GM12878 (cell line): Measurements from ENCODE around the gene CFAP54. TPM values are rescaled to one million over a fixed set of nuclear protein-coding genes. Genes with fewer than 3 reads are reported as not detected.

Experiments
- ATAC-seq: fragments of 200-7000 bp; cut with Tn5 transposase; 3 replicates; pipeline ENCODE4 v1.9.1; 2020; ENCODE audit warnings: mild to moderate bottlenecking, moderate library complexity
- BruUV-seq: library from RNA; stranded (reverse); fragments of 400-500 nt; replicated peaks from 2 replicates; lab custom pipeline; 2021; lab: Mats Ljungman, UMichigan
- CTCF ChIA-PET: fragments of 300-600 bp; sonication (Branson Sonifier 250); formaldehyde crosslinking; extraction: SDS; loops from one replicate; lab custom pipeline; 2021; ENCODE audit warnings: inconsistent platforms; lab: Yijun Ruan, JAX
- POLR2A ChIA-PET: fragments of 350-600 bp; formaldehyde crosslinking; extraction: SDS; loops from one replicate; lab custom pipeline; 2021; ENCODE audit warnings: inconsistent platforms; lab: Charles Lee
- RAD21 ChIA-PET: fragments of 300-600 bp; sonication (Branson Sonifier 250); formaldehyde crosslinking; loops from one replicate; lab custom pipeline; 2023; ENCODE audit warnings: antibody characterized with exemption; ENCODE audit not compliant: unreplicated experiment; lab: Charles Lee
- SMC1A ChIA-PET: fragments of 300-600 bp; sonication (Branson Sonifier 250); formaldehyde crosslinking; loops from one replicate; lab custom pipeline; 2023; ENCODE audit not compliant: unreplicated experiment, uncharacterized antibody; lab: Charles Lee
- DNase-seq: peaks from one replicate; pipeline ENCODE4 v3.0.0-alpha.2; 2011; ENCODE audit warnings: low read depth, low spot score
- FAIRE-seq: peaks from 3 replicates; lab custom pipeline; 2011; peaks lifted over from hg19 to GRCh38; lab: Jason Lieb, UNC
- H2AFZ ChIP-seq: 2 replicates; pipeline ENCODE4 v1.6.0; 2011; ENCODE audit warnings: low read depth, low read length, control low read depth; ENCODE audit not compliant: control insufficient read depth
- H3K27ac ChIP-seq: 2 replicates; pipeline ENCODE4 v1.5.1; 2011; ENCODE audit warnings: control low read depth; ENCODE audit not compliant: control insufficient read depth, insufficient read depth
- H3K27me3 ChIP-seq, 2 experiments: replicated peaks in 1 of 2; 2 replicates each; pipeline versions ENCODE4 v1.6.0 to v1.6.1; 2011; ENCODE audit warnings: low read length in 1 of 2; ENCODE audit not compliant: control insufficient read depth in 2 of 2, insufficient read depth in 2 of 2
- H3K36me3 ChIP-seq, 2 experiments: 2 replicates each; pipeline ENCODE4 v1.5.1; 2011; ENCODE audit warnings: low read length in 1 of 2; ENCODE audit not compliant: control insufficient read depth in 2 of 2, insufficient read depth in 2 of 2
- H3K4me1 ChIP-seq: 2 replicates; pipeline ENCODE4 v1.6.1; 2011; ENCODE audit warnings: mild to moderate bottlenecking, low read length, moderate library complexity, mixed read lengths; ENCODE audit not compliant: control insufficient read depth, insufficient read depth
- H3K4me2 ChIP-seq: 2 replicates; pipeline ENCODE4 v1.6.0; 2011; ENCODE audit warnings: control low read depth; ENCODE audit not compliant: control insufficient read depth, insufficient read depth
- H3K4me3 ChIP-seq: fragments of 200-600 bp; sonication (generic); 2 replicates; pipeline ENCODE4 v1.5.1; 2016
- H3K79me2 ChIP-seq: 2 replicates; pipeline ENCODE4 v1.6.0; 2011; ENCODE audit warnings: low read length; ENCODE audit not compliant: control insufficient read depth, insufficient read depth
- H3K9ac ChIP-seq: 2 replicates; pipeline ENCODE4 v1.8.0; 2011; ENCODE audit warnings: low read length, control low read depth, mixed read lengths; ENCODE audit not compliant: control insufficient read depth, insufficient read depth
- H3K9me3 ChIP-seq: replicated peaks from 3 replicates; pipeline ENCODE4 v1.5.1; 2011; ENCODE audit warnings: mild to moderate bottlenecking, low read length; ENCODE audit not compliant: control insufficient read depth, insufficient read depth
- H4K20me1 ChIP-seq: 2 replicates; pipeline ENCODE4 v1.6.0; 2011; ENCODE audit not compliant: control insufficient read depth, insufficient read depth
- BCL11A ChIP-seq: IDR thresholded peaks from 2 replicates; pipeline ENCODE4 v1.6.1; 2011; ENCODE audit warnings: low read depth, low read length
- BHLHE40 ChIP-seq, 2 experiments: fragments of 450-650 bp in 1 of 2; IDR thresholded peaks; 2 replicates each; pipeline ENCODE4 v1.6.1; 2011 to 2017; ENCODE audit warnings: low read depth in 2 of 2, borderline replicate concordance in 1 of 2, improper control_type of control experiment in 1 of 2, low read length in 1 of 2, mild to moderate bottlenecking in 1 of 2
- CEBPZ ChIP-seq: fragments of 150-350 bp; IDR thresholded peaks from 2 replicates; pipeline ENCODE4 v1.6.1; 2016; ENCODE audit warnings: low read depth, low read length
- CREM ChIP-seq: IDR thresholded peaks from 2 replicates; pipeline ENCODE4 v1.6.1; 2014; ENCODE audit warnings: antibody characterized with exemption, low read depth
- DPF2 ChIP-seq: fragments of 450-650 bp; IDR thresholded peaks from 2 replicates; pipeline ENCODE4 v1.6.1; 2017; ENCODE audit warnings: mild to moderate bottlenecking
- FOXM1 ChIP-seq: IDR thresholded peaks from 2 replicates; pipeline ENCODE4 v1.6.1; 2012; ENCODE audit warnings: low read depth, mild to moderate bottlenecking, inconsistent platforms, low read length, moderate library complexity
- HDAC2 ChIP-seq: fragments of 200-600 bp; sonication (generic); IDR thresholded peaks from 2 replicates; pipeline ENCODE4 v1.6.1; 2017
- HDGF ChIP-seq: fragments of 450-650 bp; IDR thresholded peaks from 2 replicates; pipeline ENCODE4 v1.6.1; 2016; ENCODE audit warnings: antibody characterized with exemption
- IKZF1 ChIP-seq: fragments of 450-650 bp; conservative IDR thresholded peaks from 2 replicates; pipeline ENCODE4 v1.6.1; 2017; ENCODE audit warnings: antibody characterized with exemption, mild to moderate bottlenecking
- KLF5 ChIP-seq: fragments of 450-650 bp; IDR thresholded peaks from 2 replicates; pipeline ENCODE4 v1.6.1; 2014; ENCODE audit warnings: mild to moderate bottlenecking; ENCODE audit not compliant: partially characterized antibody
- MTA2 ChIP-seq: fragments of 450-650 bp; IDR thresholded peaks from 2 replicates; pipeline ENCODE4 v1.6.1; 2016; ENCODE audit warnings: low read depth, mild to moderate bottlenecking, moderate library complexity
- POLR2A ChIP-seq: IDR thresholded peaks from 2 replicates; pipeline ENCODE4 v1.6.1; 2011; ENCODE audit warnings: low read depth, mild to moderate bottlenecking, low read length
- STAT3 ChIP-seq: IDR thresholded peaks from 2 replicates; pipeline ENCODE4 v1.6.1; 2011; ENCODE audit warnings: low read depth, low read length, improper control_type of control experiment
- SUPT20H ChIP-seq: IDR thresholded peaks from 2 replicates; pipeline ENCODE4 v1.6.1; 2011; ENCODE audit warnings: low read depth, mild to moderate bottlenecking, low read length, moderate library complexity, borderline replicate concordance; ENCODE audit not compliant: control insufficient read depth
- ZNF217 ChIP-seq: fragments of 450-650 bp; IDR thresholded peaks from 2 replicates; pipeline ENCODE4 v1.6.1; 2017; ENCODE audit warnings: antibody characterized with exemption, mild to moderate bottlenecking
- ZNF622 ChIP-seq: fragments of 450-650 bp; IDR thresholded peaks from 2 replicates; pipeline ENCODE4 v1.6.1; 2017; ENCODE audit warnings: mild to moderate bottlenecking, inconsistent platforms
- ZZZ3 ChIP-seq: IDR thresholded peaks from 2 replicates; pipeline ENCODE4 v1.6.1; 2011; ENCODE audit warnings: low read depth; ENCODE audit not compliant: control insufficient read depth, insufficient read length
- WGBS: methylation state at CpG from one replicate; pipeline ENCODE4 v1.1.6; 2016; ENCODE audit warnings: low lambda C conversion rate; ENCODE audit not compliant: insufficient replicate concordance, insufficient coverage; ENCODE audit errors: missing lambda C conversion rate; 5-methylcytosine and 5-hydroxymethylcytosine counted together
- in situ Hi-C: fragments of 300-500 bp; cut with MboI; formaldehyde crosslinking; loops from 9 replicates; pipeline ENCODE4 v1.14.3; 2018; ENCODE audit warnings: mixed read lengths
- intact Hi-C: fragments of 100-400 bp; cut with micrococcal nuclease; formaldehyde crosslinking; loops from one replicate; pipeline ENCODE4 v1.14.2; 2022; ENCODE audit not compliant: unreplicated experiment
- polyA plus RNA-seq, 11 experiments: library from polyadenylated mRNA; depleted of rRNA in 4 of 11; unstranded in 6 of 11; stranded (reverse) in 5 of 11; fragments of >200 nt; fragmentation: Nextera tagmentation in 4 of 11; fragmentation: Illumina TruSeq in 1 of 11; extraction: Ambion mirVana in 4 of 11; extraction: Trizol in 1 of 11; gene quantifications; 1 replicate in 1 of 11; 2 replicates in 10 of 11; pipeline versions ENCODE4 v1.2.1 to v1.2.3, GENCODE V29; 2011 to 2016; ENCODE audit warnings: inconsistent platforms in 2 of 11, missing spikeins in 2 of 11, low read depth in 1 of 11
- total RNA-seq, 4 experiments: library from RNA; depleted of rRNA in 3 of 4; stranded (reverse); fragments of >200 nt in 3 of 4; fragmentation: Illumina TruSeq in 1 of 4; extraction: Trizol in 1 of 4; gene quantifications; 2 replicates each; pipeline versions ENCODE4 v1.2.1 to v1.2.3, GENCODE V29; 2013 to 2021
- TF ChIP-seq, protein P1 (sequence below): IDR thresholded peaks from 2 replicates; pipeline ENCODE4 v1.6.1; 2011; ENCODE audit warnings: low read depth, mild to moderate bottlenecking, low read length, moderate library complexity, borderline replicate concordance; ENCODE audit errors: extremely low read depth
- TF ChIP-seq, protein P2 (sequence below): IDR thresholded peaks from 2 replicates; pipeline ENCODE4 v1.6.1; 2012; ENCODE audit warnings: low read length, inconsistent platforms
- TF ChIP-seq, protein P3 (sequence below): fragments of 450-650 bp; IDR thresholded peaks from 2 replicates; pipeline ENCODE4 v1.6.1; 2018; ENCODE audit warnings: borderline replicate concordance, mild to moderate bottlenecking; ENCODE audit not compliant: partially characterized antibody

Gene CFAP54
- total and polyA plus RNA-seq, 10 of the 15 experiments (the other 5 are each of a cell fraction or from before 2014, with no cell fraction given) = 0.19 to 1.5 (median 0.56) TPM

- in situ Hi-C loops = no loop called here
- H3K27ac ChIP-seq = no peak overlapping the region
- POLR2A ChIA-PET = no interaction called here
- no peak overlapping the region for H3K4me2 ChIP-seq
- FAIRE-seq (no peak), DNase-seq (no peak), ATAC-seq (no peak)
- H3K27me3 ChIP-seq = no peaks in the 10 kb centered on the region
- H3K4me1 ChIP-seq = peaks cover 13% of the 10 kb centered on the region
- WGBS = 95% methylated on average over 5 of the region's 5 CpGs
- TF ChIP-seq, protein P1, sequence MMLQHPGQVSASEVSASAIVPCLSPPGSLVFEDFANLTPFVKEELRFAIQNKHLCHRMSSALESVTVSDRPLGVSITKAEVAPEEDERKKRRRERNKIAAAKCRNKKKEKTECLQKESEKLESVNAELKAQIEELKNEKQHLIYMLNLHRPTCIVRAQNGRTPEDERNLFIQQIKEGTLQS = no peak
- TF ChIP-seq IKZF1 = no peak
- TF ChIP-seq MTA2 = no peak
- no peak for TF ChIP-seq HDAC2
- TF ChIP-seq SUPT20H = no peak
- no peak for TF ChIP-seq STAT3
- TF ChIP-seq HDGF = no peak
- TF ChIP-seq, protein P2, sequence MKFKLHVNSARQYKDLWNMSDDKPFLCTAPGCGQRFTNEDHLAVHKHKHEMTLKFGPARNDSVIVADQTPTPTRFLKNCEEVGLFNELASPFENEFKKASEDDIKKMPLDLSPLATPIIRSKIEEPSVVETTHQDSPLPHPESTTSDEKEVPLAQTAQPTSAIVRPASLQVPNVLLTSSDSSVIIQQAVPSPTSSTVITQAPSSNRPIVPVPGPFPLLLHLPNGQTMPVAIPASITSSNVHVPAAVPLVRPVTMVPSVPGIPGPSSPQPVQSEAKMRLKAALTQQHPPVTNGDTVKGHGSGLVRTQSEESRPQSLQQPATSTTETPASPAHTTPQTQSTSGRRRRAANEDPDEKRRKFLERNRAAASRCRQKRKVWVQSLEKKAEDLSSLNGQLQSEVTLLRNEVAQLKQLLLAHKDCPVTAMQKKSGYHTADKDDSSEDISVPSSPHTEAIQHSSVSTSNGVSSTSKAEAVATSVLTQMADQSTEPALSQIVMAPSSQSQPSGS = no peak
- no peak for TF ChIP-seq CEBPZ
- TF ChIP-seq BHLHE40 (IDR thresholded peaks at IDR 0.05; ENCODE audit: borderline replicate concordance in 1 of 2, low read depth in 2 of 2, low read length in 1 of 2) = no peak
- no peak for TF ChIP-seq BCL11A
- no peak for TF ChIP-seq CREM
- TF ChIP-seq ZNF217 = no peak
- TF ChIP-seq ZZZ3 = no peak
- TF ChIP-seq KLF5 = no peak
- no peak for TF ChIP-seq DPF2
- TF ChIP-seq, protein P3, sequence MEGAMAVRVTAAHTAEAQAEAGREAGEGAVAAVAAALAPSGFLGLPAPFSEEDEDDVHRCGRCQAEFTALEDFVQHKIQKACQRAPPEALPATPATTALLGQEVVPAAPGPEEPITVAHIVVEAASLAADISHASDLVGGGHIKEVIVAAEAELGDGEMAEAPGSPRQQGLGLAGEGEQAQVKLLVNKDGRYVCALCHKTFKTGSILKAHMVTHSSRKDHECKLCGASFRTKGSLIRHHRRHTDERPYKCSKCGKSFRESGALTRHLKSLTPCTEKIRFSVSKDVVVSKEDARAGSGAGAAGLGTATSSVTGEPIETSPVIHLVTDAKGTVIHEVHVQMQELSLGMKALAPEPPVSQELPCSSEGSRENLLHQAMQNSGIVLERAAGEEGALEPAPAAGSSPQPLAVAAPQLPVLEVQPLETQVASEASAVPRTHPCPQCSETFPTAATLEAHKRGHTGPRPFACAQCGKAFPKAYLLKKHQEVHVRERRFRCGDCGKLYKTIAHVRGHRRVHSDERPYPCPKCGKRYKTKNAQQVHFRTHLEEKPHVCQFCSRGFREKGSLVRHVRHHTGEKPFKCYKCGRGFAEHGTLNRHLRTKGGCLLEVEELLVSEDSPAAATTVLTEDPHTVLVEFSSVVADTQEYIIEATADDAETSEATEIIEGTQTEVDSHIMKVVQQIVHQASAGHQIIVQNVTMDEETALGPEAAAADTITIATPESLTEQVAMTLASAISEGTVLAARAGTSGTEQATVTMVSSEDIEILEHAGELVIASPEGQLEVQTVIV = no peak
- TF ChIP-seq FOXM1 = no peak
- no peak for TF ChIP-seq POLR2A
- TF ChIP-seq ZNF622 = no peak
- H2AFZ ChIP-seq = no peak overlapping the region
- H3K36me3 ChIP-seq = no peaks in the 10 kb centered on the region
- RAD21 ChIA-PET = no interaction called here
- intact Hi-C loops = no loop called here
- SMC1A ChIA-PET = interaction anchor here (1.4 kb wide), 1 partner anchor 26 kb away, joined by 3 read pairs; no protein-coding TSS in a partner anchor
- BruUV-seq = no TSS peak
- CTCF ChIA-PET = interaction anchor here (16.7 kb wide), 1 partner anchor 36 kb away, joined by 304 read pairs; no protein-coding TSS in a partner anchor
- H3K9ac ChIP-seq = no peak overlapping the region
- no peaks in the 10 kb centered on the region for H3K79me2 ChIP-seq
- H3K4me3 ChIP-seq = no peak overlapping the region
- H4K20me1 ChIP-seq = no peaks in the 10 kb centered on the region
- no peaks in the 10 kb centered on the region for H3K9me3 ChIP-seq
These were observed 7.3 kb upstream of the CFAP54 start for GRCh38 chr12:96482086-96482485.
